VCaP (cell line): ENCODE data around the gene PREX1.

Experiments
- H3K27ac ChIP-seq: fragments of 450-650 bp; 2 replicates; pipeline ENCODE4 v1.5.1; 2017
- CTCF ChIP-seq: fragments of 450-650 bp; conservative IDR thresholded peaks from 2 replicates; pipeline ENCODE4 v1.5.1; 2017; ENCODE audit warnings: mild to moderate bottlenecking, moderate library complexity

Gene PREX1

GRCh38 chr20:48695255-48695654 lies 132.5 kb downstream of the PREX1 start:
- H3K27ac ChIP-seq, result peak overlapping the region; percentile 58
- TF ChIP-seq CTCF, result no peak

- no peak for TF ChIP-seq CTCF
- H3K27ac ChIP-seq, result peak overlapping the region; percentile 58
Observed at GRCh38 chr20:48694381-48694865, 133.4 kb downstream of the PREX1 start.

- no peak overlapping the region for H3K27ac ChIP-seq
- no peak for TF ChIP-seq CTCF
Observed at GRCh38 chr20:48691523-48691922, 136.3 kb downstream of the PREX1 start.

GRCh38 chr20:48690888-48691287 lies 136.9 kb downstream of the PREX1 start:
- no peak for TF ChIP-seq CTCF
- no peak overlapping the region for H3K27ac ChIP-seq

GRCh38 chr20:48689874-48690571 lies 137.8 kb downstream of the PREX1 start:
- no peak for TF ChIP-seq CTCF
- no peak overlapping the region for H3K27ac ChIP-seq

- no peak overlapping the region for H3K27ac ChIP-seq
- no peak for TF ChIP-seq CTCF
Observed at GRCh38 chr20:48689388-48689787, 138.4 kb downstream of the PREX1 start.

GRCh38 chr20:48688579-48688978 lies 139.2 kb downstream of the PREX1 start:
- TF ChIP-seq CTCF, result no peak
- peak overlapping the region; percentile 91; the same call in 1 of the 2 replicates for H3K27ac ChIP-seq
